DLD1 (cell line): Measurements from ENCODE around the gene EYA3.

Experiments
- in situ Hi-C: cut with HindIII; loops from 2 replicates; pipeline ENCODE4 v1.10.0; 2017; ENCODE audit warnings: low sequenced_read_pairs

The EYA3 gene

GRCh38 chr1:27971674-27972073, 116.7 kb downstream of the EYA3 start:
- in situ Hi-C loops: no loop called here

GRCh38 chr1:27970401-27970800, 118.0 kb downstream of the EYA3 start:
- in situ Hi-C loops: no loop called here

- in situ Hi-C loops: no loop called here
Observed at GRCh38 chr1:27968692-27969091, 119.7 kb downstream of the EYA3 start.

GRCh38 chr1:27967884-27968466, 120.4 kb downstream of the EYA3 start:
- in situ Hi-C loops: no loop called here

GRCh38 chr1:27967106-27967883, 121.1 kb downstream of the EYA3 start:
- in situ Hi-C loops: no loop called here

- in situ Hi-C loops: no loop called here
Observed at GRCh38 chr1:27966402-27967105, 121.9 kb downstream of the EYA3 start.

- in situ Hi-C loops: no loop called here
Observed at GRCh38 chr1:27963393-27963792, 125.0 kb downstream of the EYA3 start.

- in situ Hi-C loops: no loop called here
Observed at GRCh38 chr1:27961646-27962221, 126.7 kb downstream of the EYA3 start.

GRCh38 chr1:27960762-27961645, 127.4 kb downstream of the EYA3 start:
- in situ Hi-C loops: no loop called here

- in situ Hi-C loops: no loop called here
Observed at GRCh38 chr1:27959792-27960603, 128.4 kb downstream of the EYA3 start, which contains the start of gene XKR8. Gene XKR8, plus strand, starts transcription at chr1:27959973. Its CDS starts 97 bp downstream, at chr1:27960070.

- in situ Hi-C loops: no loop called here
Observed at GRCh38 chr1:27958513-27958912, 129.9 kb downstream of the EYA3 start.

GRCh38 chr1:27957655-27958054, 130.8 kb downstream of the EYA3 start:
- in situ Hi-C loops: no loop called here

- in situ Hi-C loops: no loop called here
Observed at GRCh38 chr1:27956761-27957160, 131.6 kb downstream of the EYA3 start.

- in situ Hi-C loops: no loop called here
Observed at GRCh38 chr1:27955076-27955475, 133.3 kb downstream of the EYA3 start.

GRCh38 chr1:27954186-27954585, 134.2 kb downstream of the EYA3 start:
- in situ Hi-C loops: no loop called here

- in situ Hi-C loops: no loop called here
Observed at GRCh38 chr1:27952147-27952546, 136.3 kb downstream of the EYA3 start.

- in situ Hi-C loops: no loop called here
Observed at GRCh38 chr1:27951396-27951795, 137.0 kb downstream of the EYA3 start.

GRCh38 chr1:27949027-27949426, 139.4 kb downstream of the EYA3 start:
- in situ Hi-C loops: no loop called here

GRCh38 chr1:27945020-27945419, 143.4 kb downstream of the EYA3 start:
- in situ Hi-C loops: no loop called here
